Measurements from ENCODE around the gene FBRSL1.

The FBRSL1 gene

DNA sequence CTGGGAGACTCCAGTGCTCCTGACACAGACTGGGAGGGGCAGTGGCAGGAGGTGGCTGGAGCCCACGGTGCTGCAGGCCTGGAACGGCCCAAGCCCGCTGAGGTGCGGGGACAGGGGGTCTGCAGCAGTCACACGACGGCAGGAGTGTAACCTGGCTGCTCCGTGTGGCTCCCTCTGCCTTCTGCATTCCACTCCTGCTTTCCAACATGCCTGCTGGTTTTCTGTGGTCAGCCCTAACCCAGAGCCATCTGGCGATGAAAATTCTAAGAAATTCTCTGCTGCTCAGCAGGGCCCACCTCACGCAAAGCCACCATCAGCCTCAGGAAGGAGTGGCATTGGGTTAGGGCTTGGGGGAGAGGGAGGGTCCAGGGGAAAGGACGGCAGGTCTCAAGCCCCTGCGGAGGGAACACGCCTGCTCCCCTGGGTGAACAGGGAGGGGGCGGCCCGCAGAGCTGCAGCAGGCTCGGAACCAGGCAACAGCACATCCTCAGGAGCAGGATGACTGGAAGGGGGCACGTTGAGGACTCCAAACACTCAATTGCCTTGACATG lies 5.0 kb upstream of the FBRSL1 start:
- no peak for DNase-seq

DNA sequence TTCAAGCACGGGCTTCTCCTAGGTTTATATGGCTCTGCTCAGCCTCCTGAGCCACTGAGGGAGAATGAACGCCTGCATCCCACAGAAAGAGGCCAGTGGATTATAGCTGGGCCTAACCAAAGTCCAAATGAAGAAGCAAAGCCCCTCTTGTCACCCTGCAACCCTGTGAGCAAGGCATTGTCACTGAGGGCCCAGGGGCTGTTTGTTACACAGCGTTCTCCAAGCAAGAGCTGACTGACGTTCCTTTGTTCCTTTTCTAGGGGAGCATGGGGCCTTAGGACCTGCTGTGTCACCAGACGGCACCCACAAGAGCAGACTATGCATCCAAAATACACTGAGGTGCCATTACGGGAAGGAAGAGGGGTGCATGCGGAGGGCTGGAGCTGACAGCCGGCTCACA lies 4.3 kb upstream of the FBRSL1 start:
- no peak for DNase-seq

DNA sequence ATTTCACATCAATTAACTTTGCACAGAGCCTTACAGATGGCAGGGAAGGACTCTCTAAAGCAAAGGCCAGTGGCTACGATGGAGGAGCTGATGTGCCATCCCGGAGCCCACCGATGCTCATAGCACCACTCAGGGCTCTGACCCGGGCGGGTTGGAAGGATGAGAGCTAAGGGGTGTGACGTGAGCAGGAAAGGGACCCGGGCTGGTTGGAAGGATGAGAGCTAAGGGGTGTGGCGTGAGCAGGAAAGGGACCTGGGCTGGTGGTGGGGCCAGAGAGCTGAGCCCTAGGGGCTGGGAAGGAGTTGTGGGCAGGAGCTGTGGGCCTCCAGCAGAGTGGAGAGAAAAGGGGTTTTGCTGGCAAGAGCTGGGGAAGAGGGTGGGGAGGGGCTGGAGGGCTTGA lies 3.8 kb upstream of the FBRSL1 start:
- no peak for DNase-seq

DNA sequence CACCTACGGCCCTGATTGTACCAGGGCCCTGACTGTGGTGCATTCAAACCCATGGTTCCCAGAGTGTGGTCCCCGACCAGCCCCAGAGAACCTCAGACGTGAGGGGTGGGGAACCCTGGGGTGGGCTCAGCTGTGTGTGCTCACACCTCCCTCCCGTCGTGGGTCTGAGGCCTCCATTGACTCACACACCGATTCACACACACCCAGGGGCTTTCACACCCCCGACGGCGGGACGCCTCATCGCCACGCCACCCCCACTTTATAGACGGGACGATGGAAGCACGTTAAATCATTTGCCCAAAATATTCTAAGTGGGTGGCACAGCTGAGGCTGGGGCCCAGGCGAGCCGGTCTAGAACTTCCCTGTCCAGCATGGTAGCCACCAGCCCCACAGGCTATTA lies 3.4 kb upstream of the FBRSL1 start:
- DNase-seq, result no peak

DNA sequence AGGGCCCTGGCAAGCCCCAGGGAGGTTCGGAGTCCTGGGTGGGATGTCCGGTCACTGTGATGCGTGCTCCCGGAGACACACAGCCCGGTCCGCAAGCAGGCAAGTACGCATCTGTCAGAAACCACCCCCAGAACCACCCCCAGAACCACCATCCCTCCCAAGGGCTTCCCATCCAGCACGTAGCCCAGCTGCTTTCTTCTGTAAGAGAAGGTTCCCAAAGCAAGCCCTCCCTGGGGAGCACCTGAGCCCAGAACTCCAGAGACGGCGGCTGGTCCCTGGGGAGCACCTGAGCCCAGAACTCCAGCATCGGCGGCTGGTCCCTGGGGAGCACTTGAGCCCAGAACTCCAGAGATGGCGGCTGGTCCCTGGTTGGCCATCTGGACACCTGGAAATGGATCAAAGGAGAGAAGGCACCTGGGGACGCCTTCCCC lies 2.6 kb upstream of the FBRSL1 start:
- DNase-seq, result no peak

DNA sequence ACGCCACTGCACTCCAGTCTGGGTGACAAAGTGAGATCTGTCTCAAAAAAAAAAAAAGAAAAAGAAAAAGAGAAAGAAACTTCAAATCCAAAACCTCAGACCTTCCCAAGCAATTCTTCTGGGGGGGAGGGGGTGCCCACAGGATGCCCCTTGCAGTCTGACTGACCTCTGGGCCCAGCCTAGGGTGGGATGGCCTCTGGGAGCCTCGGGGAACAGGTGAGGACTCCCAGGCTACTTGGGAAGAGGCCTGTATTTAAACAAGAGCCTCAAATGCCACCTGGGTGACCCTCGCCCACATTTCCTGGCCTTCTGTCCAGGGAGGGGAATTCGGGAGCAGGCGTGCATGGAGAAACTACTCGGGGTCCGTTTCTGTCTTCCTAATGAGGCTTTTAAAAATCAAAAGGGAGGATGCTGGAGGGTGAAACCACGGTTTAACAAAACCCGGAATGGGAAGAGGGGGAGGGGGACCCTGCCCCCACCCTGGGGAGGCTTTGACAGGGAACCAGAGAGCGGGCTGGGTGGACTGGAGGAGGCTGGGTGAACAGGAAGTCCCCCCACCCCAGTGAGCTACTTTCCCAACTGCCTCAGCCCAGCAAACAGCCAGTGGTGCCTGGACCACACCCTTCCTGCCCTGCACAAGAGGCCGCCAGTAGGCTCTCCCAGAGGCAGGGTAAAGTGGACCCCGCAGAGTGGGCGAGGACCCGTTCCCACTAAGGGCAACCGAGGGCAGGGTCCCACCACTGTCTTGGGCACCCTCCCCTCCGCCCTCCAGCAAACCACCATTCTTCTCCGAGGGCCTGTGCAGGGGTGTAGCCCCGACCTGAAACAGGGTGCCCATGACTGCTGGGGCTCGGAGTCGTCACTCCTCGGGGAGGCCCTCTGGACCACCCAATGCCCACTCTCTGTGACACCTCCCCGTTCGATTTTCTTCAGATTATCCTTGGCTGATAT lies 1.5 kb upstream of the FBRSL1 start:
- DNase-seq, result no peak

DNA sequence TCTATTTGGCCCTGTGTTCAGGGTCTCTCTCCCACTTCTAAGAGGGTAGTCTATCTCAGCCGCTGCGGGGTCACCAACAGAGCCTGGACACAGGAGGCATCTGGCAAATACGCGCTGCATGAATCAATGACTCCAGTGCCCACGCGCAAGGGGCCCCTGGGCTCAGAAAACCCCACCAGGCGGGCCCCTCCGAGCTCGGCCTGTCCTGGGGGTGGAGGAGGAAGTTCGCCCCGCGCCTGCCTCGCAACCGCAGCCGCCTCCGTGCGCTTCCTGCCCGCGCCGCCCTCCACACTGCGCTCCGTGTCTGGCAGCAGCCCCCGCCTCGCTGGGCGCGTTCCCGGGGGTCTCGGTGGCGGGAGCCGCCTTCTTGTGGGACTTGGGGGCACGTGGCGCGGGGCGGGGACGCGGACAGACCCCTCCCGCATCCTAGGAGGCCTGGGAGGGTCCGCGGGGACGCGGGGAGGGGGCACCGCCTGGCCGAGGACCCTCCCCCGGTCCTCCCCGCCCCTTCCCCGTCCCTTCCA lies 811 bp upstream of the FBRSL1 start:
- peak; percentile 54 for DNase-seq

DNA sequence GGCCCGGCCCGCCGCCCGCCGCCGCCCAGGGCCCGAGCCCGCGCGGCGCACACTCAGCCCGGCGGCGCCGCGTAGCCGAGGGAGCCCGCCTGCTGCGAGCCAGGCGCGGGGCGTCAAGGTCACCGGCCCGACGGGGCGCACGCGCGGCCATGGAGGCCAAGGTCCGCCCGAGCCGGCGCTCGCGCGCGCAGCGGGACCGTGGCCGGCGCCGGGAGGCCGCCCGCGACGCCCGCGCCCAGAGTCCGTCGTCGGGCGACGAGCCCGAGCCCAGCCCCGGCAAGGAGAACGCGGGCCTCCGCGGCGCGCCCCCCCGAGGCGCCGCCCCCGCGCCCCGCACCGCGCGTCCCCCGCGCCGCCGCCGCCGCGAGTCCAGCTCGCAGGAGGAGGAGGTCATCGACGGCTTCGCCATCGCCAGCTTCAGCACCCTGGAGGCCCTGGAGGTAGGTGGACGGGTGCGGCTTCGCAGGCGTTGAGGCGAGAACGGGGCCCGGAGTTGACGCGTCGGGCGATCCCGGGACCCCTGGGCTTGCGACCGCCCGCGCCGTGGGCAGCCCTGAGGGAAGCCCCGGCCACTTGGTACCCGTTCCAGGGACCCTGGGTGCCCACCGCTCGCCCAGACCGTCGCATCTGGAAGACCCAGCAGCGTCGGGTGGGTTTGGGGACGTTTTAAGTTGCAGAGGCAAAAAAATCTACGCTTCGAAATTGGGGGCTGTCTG lies 629 bp downstream of the FBRSL1 start:
- no peak for DNase-seq

DNA sequence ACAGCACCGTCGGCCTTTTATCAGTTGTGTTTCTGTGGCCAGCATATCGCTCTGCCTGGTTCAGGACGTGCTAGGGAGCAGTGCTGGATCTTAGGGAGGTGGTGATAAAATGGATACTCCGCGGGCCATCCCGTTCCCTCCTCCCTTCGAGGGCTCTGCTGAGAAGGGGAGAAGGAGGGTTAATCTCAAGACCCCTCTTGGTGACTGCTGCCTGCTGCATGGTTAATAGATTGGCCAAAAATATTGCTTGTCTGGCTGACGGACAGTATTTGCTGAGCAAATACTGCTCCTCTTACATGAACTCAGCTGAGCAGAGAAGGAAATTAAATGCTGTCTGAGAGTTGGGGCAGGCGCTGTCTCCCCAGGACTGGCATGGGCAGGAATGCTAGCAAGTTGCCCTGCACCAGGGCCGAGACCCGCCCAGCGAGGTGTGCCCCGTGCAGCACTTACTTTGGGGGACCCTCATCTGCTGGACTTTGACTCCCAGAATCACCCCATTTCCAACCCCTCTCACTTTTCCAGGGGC lies 1.2 kb downstream of the FBRSL1 start:
- no peak for DNase-seq

DNA sequence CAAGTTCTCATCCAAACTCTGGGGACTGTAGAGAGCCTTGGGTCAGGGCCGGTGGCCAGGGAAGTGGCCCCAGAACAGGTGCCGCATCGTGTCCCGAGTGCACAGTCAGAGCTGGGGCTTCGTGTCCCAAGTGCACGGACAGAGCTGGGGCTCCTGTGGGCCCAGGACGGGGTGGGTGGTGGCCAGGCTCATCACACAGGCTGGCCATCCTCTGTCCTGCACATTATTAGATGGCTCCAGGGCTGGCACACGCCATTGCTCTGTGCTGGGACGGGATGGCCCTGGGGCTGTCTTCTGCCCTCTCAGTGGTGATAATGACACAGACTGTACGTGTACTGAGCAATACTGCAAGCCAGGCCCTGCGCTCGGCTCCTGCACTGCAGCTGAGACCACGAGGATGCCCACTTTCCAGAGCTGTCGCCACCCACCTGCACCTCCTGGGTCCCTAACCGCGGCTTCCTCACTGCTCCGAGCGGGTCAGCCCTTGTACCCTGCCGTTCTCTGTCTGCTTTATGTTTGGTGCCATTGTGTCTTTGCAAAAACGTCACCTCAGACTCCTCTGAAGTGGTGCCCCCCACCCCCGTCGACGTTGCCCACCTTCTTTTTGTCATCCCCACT lies 1.9 kb downstream of the FBRSL1 start:
- DNase-seq, result no peak

DNA sequence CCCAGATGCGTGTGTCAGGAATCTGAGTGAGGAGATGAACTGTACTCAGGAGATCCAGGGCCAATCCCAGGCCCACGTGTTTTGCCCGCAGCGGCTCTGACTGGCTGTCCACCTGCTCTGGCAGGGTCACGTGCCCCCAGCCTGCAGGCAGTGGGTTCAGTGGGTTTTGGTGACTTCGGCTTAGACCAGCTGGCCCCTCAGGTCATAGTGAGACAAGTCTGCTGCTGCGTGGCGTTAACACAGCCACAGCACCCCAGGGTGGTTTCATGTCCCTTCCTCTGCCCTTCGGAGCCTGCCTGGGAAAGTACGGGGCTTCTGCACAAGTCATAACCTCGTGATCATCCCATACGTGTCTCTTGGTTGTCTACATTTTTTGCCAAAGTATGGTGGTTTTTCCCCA lies 2.6 kb downstream of the FBRSL1 start:
- DNase-seq, result no peak

DNA sequence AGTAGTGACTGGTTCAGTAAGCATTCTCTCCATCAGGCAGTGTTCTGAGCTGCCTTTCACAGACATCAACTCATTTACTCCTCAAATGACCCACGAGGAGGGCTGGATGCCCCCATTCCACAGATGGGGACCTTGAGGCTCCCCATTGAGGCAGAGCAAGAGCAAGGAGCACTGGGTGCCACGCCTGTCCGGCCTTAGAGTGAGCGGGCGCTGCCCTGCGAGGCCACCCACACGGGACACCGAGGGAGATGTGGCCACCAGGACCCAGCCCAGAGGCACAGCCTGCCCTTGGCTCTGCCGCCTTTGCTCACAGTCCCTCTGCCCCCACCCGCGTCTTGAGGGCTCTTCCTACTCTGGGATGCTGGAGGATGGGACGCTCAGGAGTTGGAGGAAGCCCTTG lies 3.0 kb downstream of the FBRSL1 start:
- no peak for DNase-seq

DNA sequence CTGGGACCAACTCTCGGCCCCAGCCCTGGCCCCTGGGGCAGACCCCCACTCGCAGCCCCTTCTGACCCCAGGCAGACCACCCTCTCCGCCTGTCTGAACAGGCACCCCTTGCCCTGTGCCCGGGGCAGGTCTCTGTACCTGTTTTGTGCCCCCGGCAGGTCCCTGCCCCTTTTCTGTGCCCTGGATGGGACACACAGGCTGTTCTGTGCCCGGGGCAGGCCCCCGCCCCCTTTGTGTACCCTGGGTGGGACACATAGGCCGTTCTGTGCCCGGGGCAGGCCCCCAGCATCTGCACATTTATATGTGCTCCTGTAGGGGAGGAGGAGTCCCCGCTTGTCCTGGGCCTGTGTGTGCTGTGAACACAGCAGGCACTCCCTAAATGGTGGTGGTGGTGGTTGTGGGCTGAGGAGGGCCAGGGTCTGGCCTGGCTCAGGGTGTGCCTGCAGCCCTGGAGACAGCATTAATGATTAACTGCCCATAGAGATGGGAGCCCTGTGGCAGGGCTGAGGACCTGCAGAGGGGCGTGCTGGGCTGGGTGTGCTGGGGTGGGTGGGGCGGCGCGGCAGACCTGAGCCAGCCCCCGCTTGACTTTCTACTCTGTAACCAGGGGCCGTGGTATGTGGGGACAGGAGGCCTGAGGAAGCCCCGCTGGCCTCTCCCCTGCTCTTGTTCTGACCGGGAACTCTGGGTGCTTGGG lies 3.7 kb downstream of the FBRSL1 start:
- DNase-seq, result no peak

DNA sequence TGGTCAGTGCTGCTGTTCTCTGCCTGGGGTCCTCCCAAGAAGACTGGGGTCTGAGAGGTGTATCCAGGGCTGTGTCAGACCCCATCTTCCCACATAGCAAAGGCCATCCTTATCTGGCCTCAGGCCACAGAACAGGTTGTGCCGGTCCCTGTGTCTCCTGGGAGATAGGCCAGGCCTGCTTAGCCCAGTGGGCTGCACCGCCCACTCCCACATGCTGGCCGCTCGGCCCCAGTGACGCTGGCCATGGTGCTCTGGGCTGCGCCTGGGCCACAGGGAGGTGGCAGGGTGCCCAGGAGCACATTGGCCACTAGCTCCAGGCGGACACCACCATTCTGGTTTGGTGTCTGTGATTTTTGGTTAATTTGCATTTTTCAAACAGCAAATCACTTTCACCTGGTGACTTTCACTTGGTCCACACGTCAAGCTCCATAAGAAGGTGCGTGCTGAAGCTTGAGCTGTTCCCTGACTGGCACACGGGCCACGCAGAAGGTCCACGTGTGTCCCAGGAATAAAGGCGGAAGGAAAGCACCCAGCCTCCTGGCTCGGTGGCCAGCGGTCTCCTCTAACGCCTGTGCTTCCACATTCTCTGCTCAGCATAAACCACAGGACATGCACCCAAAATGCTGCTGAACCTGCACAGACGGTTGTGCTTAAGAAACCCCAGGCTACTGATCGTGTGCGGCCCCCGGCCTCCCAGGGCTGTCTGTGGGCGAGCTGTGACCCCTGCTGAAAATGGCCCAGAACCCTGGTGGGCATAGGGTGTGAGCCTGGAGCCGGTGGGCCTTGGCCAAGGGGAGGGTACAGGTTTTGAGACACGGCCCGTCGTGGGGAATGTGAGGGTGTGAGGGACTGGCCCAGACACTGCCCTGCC lies 4.6 kb downstream of the FBRSL1 start:
- no peak for DNase-seq

DNA sequence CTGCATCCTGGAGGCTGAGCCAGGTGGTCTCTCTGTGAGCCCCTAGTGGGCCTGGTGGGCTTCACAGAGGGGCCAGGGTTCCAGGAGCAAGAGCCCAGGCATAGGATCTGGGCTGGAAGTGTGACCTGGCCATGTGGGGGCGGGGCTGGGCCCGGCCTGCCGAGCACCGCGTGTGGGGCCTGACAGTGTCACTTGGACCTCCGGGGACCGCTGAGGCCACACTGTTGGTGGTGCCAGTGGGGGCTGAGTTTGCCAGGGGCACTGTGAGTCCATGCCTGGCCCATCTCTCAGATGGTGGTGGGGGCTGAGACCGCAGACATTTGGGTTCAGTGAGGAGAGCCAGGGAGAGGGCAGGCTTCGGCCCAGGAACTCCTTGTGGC lies 5.2 kb downstream of the FBRSL1 start:
- no peak for DNase-seq

DNA sequence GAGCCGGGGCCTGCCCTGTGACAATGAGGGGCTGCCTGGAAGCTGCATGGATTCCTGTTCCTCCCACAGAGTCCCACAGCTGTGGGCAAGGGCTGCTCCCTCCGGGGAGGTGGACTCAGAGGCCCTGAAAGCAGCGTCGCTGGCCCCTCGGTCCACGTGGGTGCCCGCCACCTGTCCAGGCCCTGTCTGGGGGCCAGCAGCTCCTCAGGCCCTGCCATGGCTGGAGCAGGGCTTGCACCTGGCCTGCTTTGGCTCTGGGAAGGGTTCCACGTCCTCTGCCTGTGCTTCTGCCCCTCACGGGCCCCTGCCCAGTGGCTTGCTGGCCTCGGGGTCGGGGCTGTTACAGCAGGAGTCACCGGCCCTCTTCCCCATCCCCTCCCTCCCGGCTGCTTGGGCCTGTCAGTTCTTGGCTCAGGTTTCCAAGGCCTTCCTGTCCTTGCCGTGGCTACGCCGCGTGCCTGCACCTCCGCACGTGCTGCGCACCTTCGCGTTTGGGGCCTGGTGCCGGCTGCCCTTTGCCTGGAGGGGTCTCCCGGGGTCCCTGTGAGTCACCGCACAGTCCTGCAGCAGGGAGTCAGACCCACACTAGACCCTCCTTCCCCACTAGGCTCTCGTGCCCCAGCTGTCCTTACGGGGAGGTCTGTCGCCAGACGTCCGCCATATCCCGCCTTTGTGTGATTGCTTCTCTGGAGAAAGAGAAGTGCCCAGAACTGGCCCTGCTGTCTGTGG lies 5.8 kb downstream of the FBRSL1 start:
- no peak for DNase-seq

DNA sequence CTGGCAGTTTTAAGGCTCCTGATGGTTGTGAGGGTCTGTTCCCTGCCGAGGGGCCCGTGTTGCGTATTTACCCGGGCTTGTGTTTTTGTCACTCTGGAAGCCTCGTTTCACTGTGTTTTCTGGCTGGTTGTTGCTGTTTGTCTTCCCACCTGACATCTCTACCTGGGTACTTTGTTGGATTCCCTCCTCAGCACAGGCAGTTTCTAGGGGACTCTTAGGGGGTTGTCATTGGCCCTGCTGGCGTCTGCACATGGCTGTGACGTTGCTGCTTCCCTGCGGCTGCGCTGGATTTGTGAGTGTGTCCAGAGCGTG lies 6.4 kb downstream of the FBRSL1 start:
- DNase-seq, result no peak

DNA sequence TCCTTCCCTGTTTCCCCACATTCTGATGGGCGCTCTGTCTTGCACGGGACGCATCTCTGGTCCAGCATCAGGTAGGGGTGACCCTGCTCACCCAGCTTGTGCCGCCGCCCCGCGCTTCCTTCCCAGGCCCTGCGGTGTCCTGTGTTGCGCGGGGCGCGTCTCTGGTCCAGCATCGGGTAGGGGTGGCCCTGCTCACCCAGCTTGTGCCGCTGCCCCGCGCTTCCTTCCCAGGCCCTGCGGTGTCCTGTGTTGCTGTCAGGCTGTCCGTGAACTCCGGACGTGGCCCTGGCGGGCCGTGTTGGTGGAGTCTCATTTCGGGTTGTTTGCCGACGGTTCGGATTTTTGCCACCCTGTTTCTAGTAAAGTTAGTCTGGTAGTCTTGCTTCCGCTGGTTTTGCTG lies 6.8 kb downstream of the FBRSL1 start:
- no peak for DNase-seq

DNA sequence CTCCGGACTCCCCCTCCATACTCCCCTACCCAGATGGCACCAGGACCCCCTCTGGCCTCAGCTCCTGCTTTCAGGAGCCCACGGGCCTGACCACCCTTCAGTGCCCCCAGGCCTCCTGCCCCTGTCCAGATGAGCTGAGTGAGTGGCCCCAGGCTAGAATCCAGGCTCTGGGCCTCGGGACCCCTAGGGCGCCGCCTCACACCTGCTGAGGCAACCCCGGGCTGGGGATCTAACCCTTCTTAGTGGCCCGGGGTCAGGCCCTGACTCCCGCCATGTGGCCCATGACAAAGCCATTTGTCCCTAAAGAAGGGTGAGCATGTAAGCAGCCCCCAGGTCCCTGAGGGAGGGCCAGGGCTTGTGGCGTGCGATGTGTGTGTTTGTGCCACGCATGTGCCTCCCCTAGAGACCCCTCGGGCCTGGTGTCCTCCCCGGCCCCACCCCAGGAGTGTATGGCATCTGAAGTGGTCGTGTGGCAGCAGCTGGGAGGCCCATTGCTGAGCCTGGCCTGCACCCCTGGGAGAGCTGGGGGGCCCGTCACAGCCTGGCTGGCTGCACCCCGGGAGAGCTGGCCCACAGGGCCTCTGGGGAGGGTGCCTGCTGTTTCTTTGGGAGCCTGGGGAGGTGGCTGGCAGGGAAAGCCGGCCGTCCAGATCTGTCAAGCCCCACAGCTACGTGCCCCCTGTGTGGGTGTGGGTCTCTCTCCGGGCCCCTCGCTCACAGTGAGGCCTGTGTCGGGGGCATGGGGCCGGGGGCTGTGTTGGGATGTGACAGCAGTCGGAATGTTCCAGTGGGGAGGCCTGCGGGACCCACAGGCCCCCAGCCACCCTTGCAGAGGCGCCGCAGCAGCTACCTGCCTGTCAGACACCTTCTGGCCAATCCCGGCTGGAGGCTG lies 7.8 kb downstream of the FBRSL1 start:
- DNase-seq, result no peak

DNA sequence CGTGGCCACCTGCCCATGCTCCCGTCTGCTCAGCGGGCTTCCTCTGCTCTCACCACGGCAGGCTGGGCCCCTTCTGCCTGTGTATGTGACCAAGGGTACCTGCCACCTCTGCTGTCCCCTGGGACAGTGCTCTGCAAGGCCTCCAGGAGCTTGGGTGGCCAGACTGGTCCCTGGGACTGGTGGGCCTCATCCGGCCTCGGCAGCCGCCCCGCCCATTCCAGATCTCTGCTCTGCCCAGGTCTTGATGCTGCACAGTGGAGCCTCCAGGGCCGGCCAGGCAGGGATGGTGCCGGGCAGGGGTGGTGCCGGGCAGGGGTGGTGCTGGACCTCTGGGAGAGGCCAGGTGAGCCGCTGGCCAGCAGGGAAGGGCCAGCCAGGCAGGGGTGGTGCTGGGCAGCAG lies 9.0 kb downstream of the FBRSL1 start:
- DNase-seq, result no peak

Measured in T-helper 9 cell (primary cell).